ENCODE measurements around the gene ANAPC1.
"Not testable (repeated sequence)": the region's sequence is repeated elsewhere in the genome, so short reads cannot be mapped to it uniquely, and the experiment has no call there.

DNA sequence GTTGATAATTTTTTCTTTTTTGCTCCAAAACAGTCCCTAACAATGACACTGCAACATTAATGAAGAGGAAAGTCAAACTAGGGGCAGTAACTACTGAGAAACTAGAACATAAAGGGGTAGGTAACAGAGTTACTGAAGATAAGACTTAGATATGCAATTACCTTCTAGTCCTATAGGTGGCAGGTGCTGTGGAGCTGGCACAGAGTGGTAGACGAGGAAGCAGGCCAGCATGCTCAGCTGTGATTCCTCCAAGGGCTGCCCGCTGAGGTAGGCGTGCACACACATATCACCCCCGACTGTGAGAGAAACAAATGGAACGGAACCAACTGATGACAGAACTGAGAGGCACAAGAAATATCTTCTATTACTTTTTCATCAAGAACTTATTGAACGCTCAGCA is 111.8 kb downstream of the ANAPC1 start:
- TF ChIP-seq, protein P1, sequence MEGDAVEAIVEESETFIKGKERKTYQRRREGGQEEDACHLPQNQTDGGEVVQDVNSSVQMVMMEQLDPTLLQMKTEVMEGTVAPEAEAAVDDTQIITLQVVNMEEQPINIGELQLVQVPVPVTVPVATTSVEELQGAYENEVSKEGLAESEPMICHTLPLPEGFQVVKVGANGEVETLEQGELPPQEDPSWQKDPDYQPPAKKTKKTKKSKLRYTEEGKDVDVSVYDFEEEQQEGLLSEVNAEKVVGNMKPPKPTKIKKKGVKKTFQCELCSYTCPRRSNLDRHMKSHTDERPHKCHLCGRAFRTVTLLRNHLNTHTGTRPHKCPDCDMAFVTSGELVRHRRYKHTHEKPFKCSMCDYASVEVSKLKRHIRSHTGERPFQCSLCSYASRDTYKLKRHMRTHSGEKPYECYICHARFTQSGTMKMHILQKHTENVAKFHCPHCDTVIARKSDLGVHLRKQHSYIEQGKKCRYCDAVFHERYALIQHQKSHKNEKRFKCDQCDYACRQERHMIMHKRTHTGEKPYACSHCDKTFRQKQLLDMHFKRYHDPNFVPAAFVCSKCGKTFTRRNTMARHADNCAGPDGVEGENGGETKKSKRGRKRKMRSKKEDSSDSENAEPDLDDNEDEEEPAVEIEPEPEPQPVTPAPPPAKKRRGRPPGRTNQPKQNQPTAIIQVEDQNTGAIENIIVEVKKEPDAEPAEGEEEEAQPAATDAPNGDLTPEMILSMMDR (IDR thresholded peaks at IDR 0.05), result not testable (repeated sequence)
- not testable (repeated sequence) for TF ChIP-seq POLR2A, POLR2AphosphoS5, EP300 (IDR thresholded peaks at IDR 0.05)

Data from stomach (tissue), 4 donors.